ENCODE data around the gene TNS1. TPM values are rescaled to one million over a fixed set of nuclear protein-coding genes. Genes with fewer than 3 reads are reported as not detected.

TNS1 gene
- total RNA-seq, 1 donor = 48.9 TPM

DNA sequence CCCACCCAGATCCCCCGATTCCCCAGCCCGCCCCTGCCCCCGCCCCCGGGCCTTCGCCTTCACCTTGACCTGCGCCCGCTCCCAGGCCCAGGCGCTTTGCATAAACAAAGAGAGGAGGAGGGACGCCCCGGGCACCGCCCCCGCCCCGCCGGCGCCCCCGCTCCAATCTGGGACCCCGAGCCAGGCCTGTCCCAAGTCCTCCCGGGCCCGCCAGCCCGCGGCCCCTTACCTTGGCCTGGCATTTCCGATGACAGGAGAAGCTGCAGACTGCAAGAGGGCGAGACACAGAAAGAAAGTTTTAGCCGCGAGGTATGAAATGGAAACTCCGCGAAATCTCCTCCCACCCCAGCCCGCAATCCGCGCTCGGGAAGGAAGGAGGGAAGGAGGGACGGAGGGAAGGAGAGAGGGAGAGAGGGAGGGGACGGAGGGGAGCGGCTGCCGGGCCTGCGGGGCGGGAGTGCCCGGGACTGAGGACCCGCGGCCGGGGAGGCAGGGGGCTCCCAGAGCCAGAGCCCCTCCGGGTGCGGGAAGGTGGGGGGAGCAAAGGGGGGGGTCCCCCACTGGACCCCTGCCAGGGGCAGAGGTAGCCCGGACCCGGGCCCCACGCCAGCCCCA lies 24.2 kb downstream of the TNS1 start:
- peak overlapping the region; percentile 61 for H3K4me2 ChIP-seq (ENCODE audit: insufficient read depth, low read length)
- H4K20me1 ChIP-seq (ENCODE audit: insufficient read depth, low read length) = peaks cover 5% of the 10 kb centered on the region
- peak; percentile 93 for DNase-seq (ENCODE audit: insufficient read length, low spot score, missing footprints)
- H3K27ac ChIP-seq (ENCODE audit: low read depth, low read length) = no peak overlapping the region
- H3K9me3 ChIP-seq (ENCODE audit: low read depth, low read length) = no peaks in the 10 kb centered on the region
- peaks cover 15% of the 10 kb centered on the region for H3K4me1 ChIP-seq (ENCODE audit: insufficient read depth, low read length)
- H3K36me3 ChIP-seq (ENCODE audit: insufficient read depth, low read length) = no peaks in the 10 kb centered on the region
- H2AFZ ChIP-seq (ENCODE audit: low read length) = peak overlapping the region; percentile 51
- no peak for TF ChIP-seq CTCF (IDR thresholded peaks at IDR 0.05; ENCODE audit: extremely low read depth, low read depth, low read length)
- H3K27me3 ChIP-seq (ENCODE audit: insufficient read depth, low read length) = no peaks in the 10 kb centered on the region
- no peaks in the 10 kb centered on the region for H3K79me2 ChIP-seq (ENCODE audit: insufficient read depth, low read length)
- peak overlapping the region; percentile 77 for H3K4me3 ChIP-seq (ENCODE audit: insufficient read depth, low read length)

DNA sequence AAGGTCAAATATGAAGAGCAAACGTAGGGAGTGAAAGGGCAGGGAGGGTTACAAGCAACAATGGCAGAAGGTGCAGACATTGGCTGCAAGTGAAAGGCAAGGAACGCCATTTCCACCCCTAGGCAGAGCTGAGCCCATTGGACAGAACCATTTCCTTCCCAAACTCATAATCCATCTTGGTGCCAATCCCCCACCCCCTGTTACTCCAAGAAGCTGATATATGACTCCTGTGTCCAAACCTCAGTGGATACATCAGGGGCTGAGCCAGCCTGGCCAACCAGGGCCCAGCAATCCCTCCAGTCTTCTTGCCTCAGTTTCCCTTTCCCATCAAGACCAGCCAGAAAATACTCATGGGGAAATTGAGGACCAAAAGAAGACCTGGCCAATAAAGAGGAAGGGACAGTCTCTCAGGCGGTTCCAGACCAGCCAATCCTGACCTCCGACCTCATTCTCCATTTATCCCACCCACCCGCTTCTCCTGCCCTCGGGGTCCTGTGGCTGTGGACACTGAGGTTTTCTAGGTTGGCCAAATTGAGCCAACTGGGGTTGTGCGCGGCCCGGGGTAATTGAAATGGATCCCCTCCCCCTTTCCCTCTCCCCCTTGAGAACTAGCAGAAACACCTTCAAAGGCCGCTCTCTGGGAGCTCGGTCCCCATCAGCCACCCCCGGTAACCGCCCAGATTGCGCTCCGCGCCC lies 24.8 kb downstream of the TNS1 start:
- Histone ChIP-seq H3K9me3 (ENCODE audit: low read depth, low read length) (no peaks in the 10 kb centered on the region), H3K4me2 (ENCODE audit: insufficient read depth, low read length) (peak overlapping the region; percentile 61), H3K4me1 (ENCODE audit: insufficient read depth, low read length) (peaks cover 15% of the 10 kb centered on the region), H3K4me3 (ENCODE audit: insufficient read depth, low read length) (peak overlapping the region; percentile 77), H4K20me1 (ENCODE audit: insufficient read depth, low read length) (peaks cover 5% of the 10 kb centered on the region), H2AFZ (ENCODE audit: low read length) (no peak overlapping the region), H3K27me3 (ENCODE audit: insufficient read depth, low read length) (no peaks in the 10 kb centered on the region), H3K79me2 (ENCODE audit: insufficient read depth, low read length) (no peaks in the 10 kb centered on the region), H3K27ac (ENCODE audit: low read depth, low read length) (no peak overlapping the region), H3K36me3 (ENCODE audit: insufficient read depth, low read length) (no peaks in the 10 kb centered on the region)
- no peak for TF ChIP-seq CTCF (IDR thresholded peaks at IDR 0.05; ENCODE audit: extremely low read depth, low read depth, low read length)
- no peak for DNase-seq (ENCODE audit: insufficient read length, low spot score, missing footprints)

- H4K20me1 ChIP-seq (ENCODE audit: insufficient read depth, low read length) = peaks cover 5% of the 10 kb centered on the region
- no peak overlapping the region for H3K4me3 ChIP-seq (ENCODE audit: insufficient read depth, low read length)
- no peak overlapping the region for H2AFZ ChIP-seq (ENCODE audit: low read length)
- no peaks in the 10 kb centered on the region for H3K9me3 ChIP-seq (ENCODE audit: low read depth, low read length)
- H3K36me3 ChIP-seq (ENCODE audit: insufficient read depth, low read length) = no peaks in the 10 kb centered on the region
- no peaks in the 10 kb centered on the region for H3K79me2 ChIP-seq (ENCODE audit: insufficient read depth, low read length)
- no peak overlapping the region for H3K4me2 ChIP-seq (ENCODE audit: insufficient read depth, low read length)
- TF ChIP-seq CTCF (IDR thresholded peaks at IDR 0.05; ENCODE audit: extremely low read depth, low read depth, low read length) = no peak
- H3K27ac ChIP-seq (ENCODE audit: low read depth, low read length) = no peak overlapping the region
- no peak for DNase-seq (ENCODE audit: insufficient read length, low spot score, missing footprints)
- H3K4me1 ChIP-seq (ENCODE audit: insufficient read depth, low read length) = peaks cover 15% of the 10 kb centered on the region
- H3K27me3 ChIP-seq (ENCODE audit: insufficient read depth, low read length) = no peaks in the 10 kb centered on the region
Observed at GRCh38 chr2:217976301-217976700, 26.5 kb downstream of the TNS1 start.

GRCh38 chr2:217975626-217976025 lies 27.2 kb downstream of the TNS1 start:
- TF ChIP-seq CTCF (IDR thresholded peaks at IDR 0.05; ENCODE audit: extremely low read depth, low read depth, low read length) = no peak
- Histone ChIP-seq H3K4me1 (ENCODE audit: insufficient read depth, low read length) (peaks cover 15% of the 10 kb centered on the region), H3K4me2 (ENCODE audit: insufficient read depth, low read length) (no peak overlapping the region), H4K20me1 (ENCODE audit: insufficient read depth, low read length) (peaks cover 5% of the 10 kb centered on the region), H3K4me3 (ENCODE audit: insufficient read depth, low read length) (no peak overlapping the region), H3K36me3 (ENCODE audit: insufficient read depth, low read length) (no peaks in the 10 kb centered on the region), H3K27ac (ENCODE audit: low read depth, low read length) (no peak overlapping the region), H3K79me2 (ENCODE audit: insufficient read depth, low read length) (no peaks in the 10 kb centered on the region), H3K9me3 (ENCODE audit: low read depth, low read length) (no peaks in the 10 kb centered on the region), H2AFZ (ENCODE audit: low read length) (no peak overlapping the region), H3K27me3 (ENCODE audit: insufficient read depth, low read length) (no peaks in the 10 kb centered on the region)
- no peak for DNase-seq (ENCODE audit: insufficient read length, low spot score, missing footprints)
